GM23248 (cell line): Measurements from ENCODE around the gene SASS6. TPM values are rescaled to one million over a fixed set of nuclear protein-coding genes. Genes with fewer than 3 reads are reported as not detected.
"Not testable (repeated sequence)": the region's sequence is repeated elsewhere in the genome, so short reads cannot be mapped to it uniquely, and the experiment has no call there.

Experiments
- DNase-seq: peaks from one replicate; pipeline ENCODE4 v3.0.0-alpha.2; 2015
- H2AFZ ChIP-seq: fragments of 200-600 bp; sonication (generic); 2 replicates; pipeline ENCODE4 v1.6.1; 2016; ENCODE audit warnings: antibody characterized with exemption
- H3F3A ChIP-seq: fragments of 200-600 bp; sonication (generic); 2 replicates; pipeline ENCODE4 v1.6.1; 2016; ENCODE audit warnings: mild to moderate bottlenecking, antibody characterized with exemption, mixed run types; ENCODE audit not compliant: insufficient read depth
- H3K27ac ChIP-seq: fragments of 200-600 bp; sonication (generic); 2 replicates; pipeline ENCODE4 v1.5.1; 2016; ENCODE audit warnings: mild to moderate bottlenecking
- H3K27me3 ChIP-seq: fragments of 200-600 bp; sonication (generic); replicated peaks from 2 replicates; pipeline ENCODE4 v1.6.1; 2016; ENCODE audit warnings: mild to moderate bottlenecking; ENCODE audit not compliant: insufficient read depth
- H3K36me3 ChIP-seq: fragments of 200-600 bp; sonication (generic); 2 replicates; pipeline ENCODE4 v1.6.1; 2016; ENCODE audit warnings: low read depth, mild to moderate bottlenecking
- H3K4me1 ChIP-seq: fragments of 200-600 bp; sonication (generic); 2 replicates; pipeline ENCODE4 v1.6.1; 2016; ENCODE audit warnings: mild to moderate bottlenecking; ENCODE audit not compliant: insufficient read depth
- H3K4me2 ChIP-seq: fragments of 200-600 bp; sonication (generic); one replicate; pipeline ENCODE4 v1.6.1; 2016; ENCODE audit warnings: mild to moderate bottlenecking; ENCODE audit not compliant: unreplicated experiment
- H3K4me3 ChIP-seq: fragments of 200-600 bp; sonication (generic); 2 replicates; pipeline ENCODE4 v1.5.1; 2016; ENCODE audit warnings: mild to moderate bottlenecking
- H3K79me2 ChIP-seq: fragments of 200-600 bp; sonication (generic); 2 replicates; pipeline ENCODE4 v1.6.1; 2016; ENCODE audit warnings: mild to moderate bottlenecking; ENCODE audit not compliant: insufficient read depth
- H3K9ac ChIP-seq: fragments of 200-600 bp; sonication (generic); 2 replicates; pipeline ENCODE4 v1.6.1; 2016; ENCODE audit warnings: mild to moderate bottlenecking
- H3K9me2 ChIP-seq: fragments of 200-600 bp; sonication (generic); 2 replicates; pipeline ENCODE4 v1.6.1; 2016; ENCODE audit warnings: mixed run types, mild to moderate bottlenecking, moderate library complexity; ENCODE audit not compliant: insufficient read depth
- H3K9me3 ChIP-seq: fragments of 200-600 bp; sonication (generic); one replicate; pipeline ENCODE4 v1.6.1; 2017; ENCODE audit warnings: low read depth
- H4K20me1 ChIP-seq: fragments of 200-600 bp; sonication (generic); 2 replicates; pipeline ENCODE4 v1.6.0; 2016; ENCODE audit not compliant: insufficient read depth
- EZH2 ChIP-seq: fragments of 200-600 bp; sonication (generic); IDR thresholded peaks from 2 replicates; pipeline ENCODE4 v1.6.1; 2018; ENCODE audit warnings: antibody characterized with exemption, mild to moderate bottlenecking; ENCODE audit not compliant: insufficient read depth, poor library complexity, severe bottlenecking
- EZH2phosphoT487 ChIP-seq: fragments of 200-600 bp; sonication (generic); IDR thresholded peaks from 2 replicates; pipeline ENCODE4 v1.6.1; 2018; ENCODE audit warnings: antibody characterized with exemption, moderate library complexity, mild to moderate bottlenecking, low read depth; ENCODE audit not compliant: insufficient read depth
- WGBS, 2 experiments: methylation state at CpG; one replicate each; pipeline ENCODE4 v1.1.6; 2015 to 2017; ENCODE audit warnings: low lambda C conversion rate in 2 of 2, low coverage in 1 of 2; ENCODE audit errors: missing lambda C conversion rate in 2 of 2; 5-methylcytosine and 5-hydroxymethylcytosine counted together
- in situ Hi-C: fragments of 300-500 bp; cut with MboI; formaldehyde crosslinking; loops from 2 replicates; pipeline ENCODE4 v1.15.0; 2020
- polyA plus RNA-seq: library from polyadenylated mRNA; unstranded; fragments of >200 nt; fragmentation: Nextera tagmentation; extraction: Ambion mirVana; gene quantifications from 2 replicates; pipeline ENCODE4 v1.2.1, GENCODE V29; 2016
- total RNA-seq: library from RNA; depleted of rRNA; stranded (reverse); fragments of >200 nt; shearing (Covaris generic); gene quantifications from 2 replicates; pipeline ENCODE4 v1.2.3, GENCODE V29; 2014

Gene SASS6
- total and polyA plus RNA-seq, 2 experiments from 2014 or later, result 2.3 to 2.4 TPM

GRCh38 chr1:100050139-100050538 lies 82.6 kb downstream of the SASS6 start:
- H3K79me2 ChIP-seq, result peaks cover 100% of the 10 kb centered on the region
- no peak overlapping the region for H2AFZ ChIP-seq
- no peaks in the 10 kb centered on the region for H3K9me2 ChIP-seq
- in situ Hi-C loops, result no loop called here
- H3K27ac ChIP-seq, result no peak overlapping the region
- H3K36me3 ChIP-seq, result 0 out of 2 replicates have a peak, but pooled peaks cover 5% of the 10 kb centered on the region
- no peaks in the 10 kb centered on the region for H3F3A ChIP-seq
- H3K9ac ChIP-seq, result no peak overlapping the region
- 97 to 99% methylated on average over 4 of the region's 4 CpGs for whole genome bisulfite sequencing, 2 experiments
- 0 out of 2 replicates have a peak, but pooled peaks cover 6% of the 10 kb centered on the region for H4K20me1 ChIP-seq
- H3K4me1 ChIP-seq, result 0 out of 2 replicates have a peak, but pooled peaks cover 5% of the 10 kb centered on the region
- no peak overlapping the region for H3K4me2 ChIP-seq
- TF ChIP-seq EZH2 (no peak), EZH2phosphoT487 (no peak)
- no peaks in the 10 kb centered on the region for H3K27me3 ChIP-seq
- no peaks in the 10 kb centered on the region for H3K9me3 ChIP-seq
- no peak overlapping the region for H3K4me3 ChIP-seq
- DNase-seq, result no peak

- 97 to 98% methylated on average over 11 of the region's 11 CpGs for WGBS, 2 experiments
- H3F3A ChIP-seq, H2AFZ ChIP-seq, H3K4me3 ChIP-seq, H3K9me3 ChIP-seq, H3K9ac ChIP-seq, in situ Hi-C loops, H3K27me3 ChIP-seq, H3K27ac ChIP-seq, H3K9me2 ChIP-seq, DNase-seq, H3K4me2 ChIP-seq, H3K4me1 ChIP-seq, H3K36me3 ChIP-seq, H4K20me1 ChIP-seq: not testable (repeated sequence)
- peaks cover 100% of the 10 kb centered on the region for H3K79me2 ChIP-seq
Measured at GRCh38 chr1:100047235-100047708, 85.5 kb downstream of the SASS6 start.

GRCh38 chr1:100045206-100045605 lies 87.5 kb downstream of the SASS6 start:
- no peak for TF ChIP-seq EZH2
- TF ChIP-seq EZH2phosphoT487, result no peak
- Histone ChIP-seq H3K9me2 (no peaks in the 10 kb centered on the region), H3F3A (peaks cover 5% of the 10 kb centered on the region; the same call in 1 of the 2 replicates), H2AFZ (no peak overlapping the region), H3K79me2 (peaks cover 100% of the 10 kb centered on the region), H3K27me3 (no peaks in the 10 kb centered on the region), H3K9ac (no peak overlapping the region), H4K20me1 (0 out of 2 replicates have a peak, but pooled peaks cover 7% of the 10 kb centered on the region), H3K27ac (no peak overlapping the region), H3K4me3 (no peak overlapping the region), H3K4me1 (peaks cover 11% of the 10 kb centered on the region), H3K36me3 (0 out of 2 replicates have a peak, but pooled peaks cover 5% of the 10 kb centered on the region), H3K4me2 (no peak overlapping the region), H3K9me3 (no peaks in the 10 kb centered on the region)
- in situ Hi-C loops, result no loop called here
- DNase-seq, result no peak
- 98 to 99% methylated on average over 5 of the region's 5 CpGs for WGBS, 2 experiments

GRCh38 chr1:100039591-100039990 lies 93.1 kb downstream of the SASS6 start:
- peak overlapping the region; percentile 87 for H3K27ac ChIP-seq
- H4K20me1 ChIP-seq, result 0 out of 2 replicates have a peak, but pooled peaks cover 5% of the 10 kb centered on the region
- 0 to 2% methylated on average over 2 of the region's 2 CpGs for WGBS, 2 experiments

More at GRCh38 chr1:100039591-100039990, 93.1 kb downstream of the SASS6 start:
- peak; percentile 20 for DNase-seq
- peaks cover 22% of the 10 kb centered on the region for H3K4me1 ChIP-seq
- TF ChIP-seq EZH2phosphoT487 (no peak), EZH2 (no peak)
- H3K9ac ChIP-seq, result peak overlapping the region; percentile 93
- no peak overlapping the region for H2AFZ ChIP-seq
- H3K9me3 ChIP-seq, result no peaks in the 10 kb centered on the region
- H3K27me3 ChIP-seq, result no peaks in the 10 kb centered on the region
- in situ Hi-C loops, result no loop called here
- no peaks in the 10 kb centered on the region for H3K9me2 ChIP-seq
- H3K4me2 ChIP-seq, result peak overlapping the region; percentile 99
- peaks cover 61% of the 10 kb centered on the region for H3K79me2 ChIP-seq
- peaks cover 23% of the 10 kb centered on the region for H3F3A ChIP-seq
- no peaks in the 10 kb centered on the region for H3K36me3 ChIP-seq
- peak overlapping the region; percentile 93 for H3K4me3 ChIP-seq
